GDM1 (cell line): Measurements from ENCODE around the gene PLOD3.
"Not testable (repeated sequence)": the region's sequence is repeated elsewhere in the genome, so short reads cannot be mapped to it uniquely, and the experiment has no call there.

ENCODE experiments used
- DNase-seq: peaks from one replicate; lab custom pipeline; 2025; lab: John Stamatoyannopoulos, UW

The PLOD3 gene

DNA sequence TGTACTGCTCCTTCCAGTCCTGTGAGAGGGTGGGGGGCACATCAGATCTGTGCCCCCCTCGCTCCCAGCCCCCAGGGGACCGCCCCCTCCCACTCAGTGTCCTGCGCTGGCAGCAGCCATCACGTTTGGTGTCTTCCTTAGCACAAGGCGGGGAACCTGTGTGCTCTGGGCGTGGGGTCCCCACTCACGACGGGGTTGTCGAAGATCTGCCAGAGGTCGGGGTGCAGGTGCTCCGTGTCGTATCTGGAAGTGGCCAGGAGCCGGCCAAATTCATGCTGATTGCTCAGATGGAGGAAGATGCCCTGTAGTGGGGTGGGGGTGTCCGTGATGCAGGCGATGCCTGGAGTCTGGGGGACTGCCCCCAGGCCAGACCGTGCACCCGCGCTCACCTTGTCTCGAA, 7.2 kb downstream of the PLOD3 start:
- no peak for DNase-seq

DNA sequence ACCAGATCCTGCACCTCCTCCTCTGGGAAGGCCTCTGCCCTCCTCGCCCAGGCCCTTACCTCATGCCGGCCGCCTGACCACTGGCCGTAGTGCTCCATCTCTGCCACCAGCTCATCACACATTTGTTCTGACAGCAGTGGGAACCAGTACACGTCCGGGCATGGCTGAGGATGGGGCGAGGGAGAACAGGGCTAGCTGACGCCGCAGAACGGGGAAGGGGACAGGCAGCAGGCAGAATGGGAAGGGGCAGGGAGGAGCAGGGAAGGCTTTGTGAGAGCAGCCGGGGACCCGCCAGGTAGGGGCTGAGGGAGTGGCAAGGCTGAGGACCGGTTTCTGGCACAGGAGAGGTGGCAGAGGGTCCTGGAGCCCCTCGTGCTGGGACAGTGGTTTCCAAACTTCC, 8.6 kb downstream of the PLOD3 start:
- no peak for DNase-seq

DNA sequence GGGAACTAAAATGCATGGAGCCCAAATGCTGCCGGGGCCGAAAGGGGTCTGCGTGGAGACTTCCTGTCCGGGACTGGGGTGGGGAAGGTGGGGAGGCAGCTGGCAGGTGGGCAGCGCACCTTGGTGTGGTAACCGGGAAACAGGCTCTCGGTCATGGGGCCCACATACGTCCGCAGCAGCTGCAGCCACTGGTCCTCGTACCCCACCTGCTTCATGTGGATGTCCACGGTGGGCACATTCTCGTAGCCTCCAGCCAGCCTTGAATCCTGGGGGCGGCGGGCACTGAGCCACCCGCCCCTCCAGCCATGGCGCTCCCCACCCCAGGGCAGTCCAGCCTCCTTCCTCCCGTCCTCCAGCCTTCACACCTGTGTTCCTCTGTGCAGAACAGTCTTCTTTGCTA, 9.9 kb downstream of the PLOD3 start:
- DNase-seq, result no peak

DNA sequence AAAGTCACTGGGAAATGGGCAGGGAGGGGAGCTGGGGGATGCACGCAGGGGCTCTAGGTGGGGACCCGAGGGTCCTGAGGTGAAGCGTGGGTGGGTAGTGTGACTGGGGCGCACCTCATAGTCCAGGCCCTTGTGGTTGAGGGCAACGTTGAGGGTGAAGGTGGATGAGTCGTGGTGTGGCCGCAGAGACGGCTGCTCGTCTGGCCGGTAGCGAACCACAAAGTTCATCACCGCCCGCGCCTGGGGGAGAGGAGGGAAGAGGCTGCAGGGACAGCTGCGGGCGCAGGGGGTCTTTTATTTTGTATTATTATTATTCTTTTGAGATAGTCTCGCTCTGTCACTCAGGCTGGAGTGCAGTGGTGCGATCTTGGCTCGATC, 10.7 kb downstream of the PLOD3 start:
- DNase-seq, result no peak

DNA sequence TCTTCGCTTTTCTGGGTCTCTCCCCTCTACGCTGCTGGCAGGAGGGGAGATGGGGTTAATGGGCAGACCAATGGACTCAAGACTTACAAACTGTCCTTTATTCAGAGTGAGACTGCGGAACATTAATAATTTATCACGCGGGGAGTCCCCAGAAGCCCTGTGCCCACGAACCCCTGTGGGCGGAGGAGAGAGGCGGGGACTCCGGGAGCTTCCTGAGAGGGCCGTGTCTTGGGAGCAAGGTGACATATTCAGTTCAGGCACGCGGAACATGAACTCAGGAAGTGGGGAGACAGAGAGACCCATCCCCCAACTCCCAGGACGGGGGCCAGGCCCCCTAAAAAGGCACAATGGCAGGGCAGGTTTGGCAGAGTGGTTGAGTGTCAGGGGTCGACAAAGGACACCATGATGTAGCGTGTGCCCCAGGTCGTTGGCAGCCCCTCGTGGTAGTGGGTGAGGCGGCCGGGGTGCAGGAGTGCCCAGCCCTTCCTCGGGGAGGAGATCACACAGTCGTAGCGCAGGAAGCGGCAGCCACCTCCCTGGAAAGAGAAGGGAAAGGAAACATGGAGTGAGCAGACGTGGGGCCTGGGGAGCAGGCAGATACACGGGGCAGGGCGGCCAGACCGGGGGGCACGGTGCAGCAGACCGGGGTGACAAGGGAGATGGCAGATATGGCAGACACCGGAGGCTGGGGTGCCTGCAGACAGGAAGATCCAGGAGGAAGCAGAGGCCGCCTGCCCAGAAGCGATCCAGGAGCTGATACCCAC, 11.3 kb downstream of the PLOD3 start:
- DNase-seq, result no peak

DNA sequence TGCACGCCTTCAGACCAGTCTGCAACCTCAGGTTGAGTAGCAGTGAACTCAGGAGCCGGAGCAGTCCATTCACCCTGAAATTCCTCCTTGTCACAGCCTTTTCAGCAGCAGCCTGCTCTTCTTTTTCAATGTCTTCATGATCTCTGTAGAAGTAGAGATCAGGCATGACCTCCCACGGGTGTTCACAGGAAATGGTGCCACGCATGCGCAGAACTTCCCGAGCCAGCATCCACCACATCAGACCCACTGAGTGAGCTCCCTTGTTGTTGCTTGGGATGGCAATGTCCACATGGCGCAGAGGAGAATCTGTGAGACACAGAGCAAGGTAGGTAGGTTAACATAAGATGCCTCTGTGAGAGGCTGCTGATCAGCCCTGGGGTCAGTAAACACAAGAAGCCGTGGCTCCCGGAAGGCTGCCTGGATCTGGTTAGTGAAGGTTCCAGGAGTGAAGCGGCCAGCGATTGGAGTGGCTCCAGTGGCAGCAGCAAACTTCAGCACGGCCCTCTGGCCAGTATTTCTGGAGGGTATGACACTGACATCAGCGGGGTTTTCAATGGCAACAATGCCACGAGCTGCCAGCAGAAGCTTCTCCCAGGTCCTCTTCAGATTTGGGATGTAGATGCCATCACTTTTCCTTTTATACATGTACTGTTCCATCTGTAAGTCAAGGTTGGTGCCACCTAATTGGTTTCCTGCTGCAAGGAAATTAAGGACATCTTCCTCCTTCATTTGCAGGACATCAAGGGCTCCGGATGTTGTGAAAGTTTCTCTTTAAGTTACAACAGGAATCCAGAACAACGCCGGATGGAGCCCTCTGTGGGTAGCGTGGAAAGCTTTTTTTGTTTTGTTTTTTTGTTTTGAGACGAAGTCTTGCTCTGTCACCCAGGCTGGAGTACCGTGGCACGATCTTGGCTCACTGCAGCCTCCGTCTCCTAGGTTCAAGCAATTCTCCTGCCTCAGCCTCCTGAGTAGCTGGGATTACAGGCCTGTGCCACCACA, 13.3 kb downstream of the PLOD3 start:
- not testable (repeated sequence) for DNase-seq

DNA sequence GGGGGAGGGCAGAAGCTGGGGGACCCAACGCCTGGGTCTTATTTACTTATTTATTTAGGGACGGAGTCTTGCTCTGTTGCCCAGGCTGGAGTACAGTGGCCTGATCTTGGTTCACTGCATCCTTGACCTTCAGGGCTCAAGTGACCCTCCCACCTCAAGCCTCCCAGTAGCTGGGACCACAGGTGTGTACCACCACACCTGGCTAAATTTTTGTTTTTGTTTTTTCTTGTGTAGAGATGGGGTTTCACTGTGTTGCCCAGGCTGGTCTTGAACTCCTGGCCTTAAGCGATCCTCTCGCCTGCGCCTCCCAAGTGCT, 14.8 kb downstream of the PLOD3 start:
- DNase-seq, result no peak

DNA sequence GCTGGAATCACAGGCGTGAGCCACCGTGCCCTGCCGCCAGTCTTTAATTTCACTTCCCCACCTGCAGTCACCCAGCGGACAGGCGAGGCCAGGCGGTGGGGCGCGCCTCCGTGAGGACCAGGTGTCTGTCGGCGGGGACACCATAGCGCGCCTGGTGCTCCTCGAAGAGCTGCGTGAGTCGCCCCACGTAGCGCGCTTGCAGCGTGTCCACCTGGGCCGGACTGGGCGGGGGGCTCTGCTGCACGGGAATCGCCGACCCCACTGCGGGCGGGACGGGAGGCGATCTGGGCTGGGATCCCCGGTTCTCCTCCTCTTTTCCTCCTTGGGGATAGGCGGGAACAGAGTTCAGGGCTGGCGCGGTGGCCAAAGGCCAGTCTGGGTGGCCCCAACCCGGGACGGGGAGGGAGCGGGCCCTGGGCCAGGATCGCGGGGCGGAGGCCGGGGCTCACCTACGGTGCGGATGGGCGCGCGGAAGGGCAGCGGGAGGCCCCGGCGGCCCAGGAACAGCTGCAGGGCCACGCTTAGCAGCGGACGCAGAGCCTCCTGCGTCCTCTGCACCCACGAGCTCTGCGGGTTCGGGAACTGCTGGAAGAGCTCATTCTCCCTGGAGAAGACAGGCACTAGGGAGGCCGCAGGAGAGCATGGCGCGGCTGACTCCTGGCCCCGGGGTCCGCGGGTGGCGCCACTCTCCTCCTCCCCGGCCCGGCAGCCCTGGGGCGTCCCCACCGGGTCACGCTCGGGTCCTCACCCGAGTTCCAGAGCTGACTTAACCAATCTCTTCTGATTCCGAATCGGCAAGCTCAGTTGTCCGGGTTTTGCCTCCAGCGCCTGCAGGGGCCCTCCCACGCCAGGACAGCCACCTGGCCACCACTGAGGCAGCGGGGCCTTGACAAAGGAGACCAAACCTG, 15.4 kb downstream of the PLOD3 start:
- no peak for DNase-seq

DNA sequence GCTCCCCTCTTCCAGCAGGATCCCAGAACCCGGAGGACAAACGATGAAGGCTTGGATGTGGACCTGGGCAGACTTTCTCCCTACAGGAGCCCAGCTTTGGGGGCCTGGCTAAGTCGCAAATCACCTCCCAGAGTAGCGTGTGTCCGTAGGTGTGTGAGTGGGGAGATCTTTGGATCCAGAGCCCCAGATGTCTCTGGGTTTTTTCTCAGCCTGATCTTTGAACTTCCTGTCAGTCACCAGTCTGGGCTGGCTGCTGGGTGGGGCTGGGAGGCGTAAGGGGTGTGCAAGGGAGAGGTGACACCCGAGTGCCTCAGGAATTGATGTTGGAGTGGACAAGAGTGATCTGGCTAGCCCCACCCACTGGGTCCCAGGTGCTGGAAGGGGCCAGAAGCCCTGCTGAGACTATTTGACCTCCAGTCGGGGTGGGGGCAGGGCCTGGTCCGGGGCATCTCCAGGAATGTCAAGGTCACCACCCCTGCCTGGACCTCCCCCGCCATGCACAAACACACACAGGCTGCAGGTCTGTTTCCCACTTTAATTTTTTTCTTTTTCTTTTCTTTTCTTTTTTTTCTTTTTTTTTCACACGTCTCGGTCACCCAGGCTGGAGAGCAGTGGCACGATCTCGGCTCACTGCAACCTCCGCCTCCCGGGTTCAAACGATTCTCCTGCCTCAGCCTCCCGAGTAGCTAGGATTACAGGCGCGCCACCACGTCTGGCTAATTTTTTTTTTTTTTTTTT, 16.4 kb downstream of the PLOD3 start, which contains the start of gene MOGAT3:
TSS of gene MOGAT3 (minus strand) at position 175 of the 738 bp plus-strand sequence. CDS start 182 bp downstream, outside the sequence.
- no peak for DNase-seq

DNA sequence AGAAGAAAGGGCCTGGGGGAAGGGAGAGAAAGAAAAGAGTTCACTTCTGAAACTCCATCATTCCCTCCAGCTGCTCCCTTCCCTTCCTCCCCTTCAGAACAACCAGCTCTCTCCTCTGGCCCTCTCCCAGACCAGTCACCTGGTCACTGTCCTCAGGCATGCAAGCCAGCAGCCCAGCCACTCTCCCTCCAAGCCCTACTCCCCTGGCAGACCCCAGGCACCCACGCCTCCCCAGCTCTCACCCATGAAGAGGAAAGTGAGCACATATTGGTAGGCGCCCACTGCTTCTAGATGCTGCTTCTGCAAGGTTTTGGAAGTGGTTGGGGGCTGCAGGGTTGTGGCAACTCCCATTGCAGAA, 16.9 kb downstream of the PLOD3 start:
- no peak for DNase-seq

DNA sequence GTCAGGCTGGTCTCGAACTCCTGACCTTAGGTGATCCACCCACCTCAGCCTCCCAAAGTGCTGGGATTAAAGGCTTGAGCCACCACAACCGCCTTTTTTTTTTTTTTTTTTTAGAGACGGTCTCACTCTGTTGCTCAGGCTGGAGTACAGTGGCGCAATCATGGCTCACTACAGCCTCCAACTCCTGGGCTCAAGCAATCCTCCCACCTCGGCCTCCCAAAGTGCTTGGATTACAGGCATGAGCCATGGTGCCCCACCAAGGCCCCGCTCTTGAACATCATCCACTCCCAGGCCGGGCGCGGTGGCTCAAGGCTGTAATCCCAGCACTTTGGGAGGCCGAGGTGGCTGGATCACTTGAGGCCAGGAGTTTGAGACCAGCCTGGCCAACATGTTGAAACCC, 17.9 kb downstream of the PLOD3 start:
- not testable (repeated sequence) for DNase-seq

DNA sequence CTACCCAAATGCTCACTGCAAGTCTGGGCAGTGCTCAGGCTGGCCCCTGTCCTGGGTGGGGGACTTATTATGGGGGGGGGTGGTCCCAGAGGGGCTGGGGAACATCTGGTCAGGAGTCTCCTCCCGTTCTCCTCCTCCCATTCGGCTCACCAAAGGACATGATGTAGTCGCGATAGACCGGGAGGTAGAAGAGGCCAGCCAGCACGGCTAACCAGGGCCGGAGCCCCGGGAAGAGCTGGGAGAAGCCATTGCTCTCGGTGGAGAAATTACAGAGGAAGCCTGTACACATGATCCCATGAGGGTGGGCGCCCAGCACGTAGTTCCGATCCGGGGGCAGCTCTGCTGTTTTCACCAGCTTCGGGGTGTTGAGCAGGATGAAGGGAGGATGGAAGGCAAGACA, 18.9 kb downstream of the PLOD3 start:
- no peak for DNase-seq

DNA sequence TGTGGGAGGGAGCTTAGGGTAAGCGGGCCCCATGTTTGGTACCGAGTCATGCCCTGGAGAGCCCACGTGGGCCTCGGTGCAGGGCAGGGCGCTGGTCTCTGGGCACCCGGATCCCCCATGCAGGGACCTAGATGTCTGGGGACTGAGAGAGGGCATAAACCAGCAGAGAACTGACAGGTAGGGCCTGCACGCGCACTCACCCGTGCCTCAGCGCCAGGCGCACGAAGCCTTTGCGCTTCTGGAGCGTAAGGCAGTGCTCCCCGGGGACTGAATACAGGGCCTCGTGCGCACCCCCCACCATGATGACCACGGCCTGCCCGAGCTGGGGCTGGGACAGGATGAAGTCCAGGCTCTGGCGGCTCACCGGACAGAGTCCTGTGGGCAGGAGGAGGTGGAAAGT, 19.4 kb downstream of the PLOD3 start:
- DNase-seq, result no peak

DNA sequence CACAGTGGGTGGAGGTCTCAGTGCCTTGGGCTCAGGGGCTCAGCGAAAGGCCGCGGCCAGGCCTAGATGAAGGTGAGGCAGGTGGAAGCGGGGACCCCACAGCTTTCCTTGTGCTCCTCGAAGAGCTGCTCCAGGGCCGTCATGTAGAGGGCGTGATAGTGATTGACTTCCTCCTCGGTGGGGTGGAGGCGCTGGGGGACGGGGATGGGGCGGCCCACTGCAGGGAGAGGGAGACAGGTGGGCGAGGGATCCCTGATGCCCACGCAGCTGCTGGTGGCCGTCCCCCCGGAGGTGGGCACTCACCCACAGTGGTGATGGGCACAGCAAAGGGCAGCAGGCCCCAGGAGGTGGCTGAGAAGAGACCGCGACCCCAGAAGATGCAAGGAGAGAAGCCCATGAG, 21.5 kb downstream of the PLOD3 start:
- no peak for DNase-seq

DNA sequence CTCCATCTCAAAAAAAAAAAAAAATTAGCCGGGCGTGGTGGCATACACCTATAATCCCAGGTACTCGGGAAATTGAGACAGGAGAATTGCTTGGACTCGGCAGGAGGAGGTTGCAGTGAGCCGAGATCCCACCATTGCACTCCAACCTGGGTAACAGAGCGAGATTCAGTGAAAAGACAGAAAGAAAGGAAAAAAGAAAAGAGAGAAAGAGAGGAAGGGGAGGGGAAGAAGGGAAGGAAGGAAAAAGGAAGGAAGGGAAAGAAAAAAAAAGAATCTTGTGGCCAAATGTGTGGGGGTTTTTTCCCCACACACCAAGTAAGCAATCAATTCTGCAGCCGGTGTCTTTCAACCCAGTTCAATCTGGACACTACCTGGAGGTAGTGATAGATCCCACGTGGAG, 28.3 kb downstream of the PLOD3 start:
- no peak for DNase-seq

DNA sequence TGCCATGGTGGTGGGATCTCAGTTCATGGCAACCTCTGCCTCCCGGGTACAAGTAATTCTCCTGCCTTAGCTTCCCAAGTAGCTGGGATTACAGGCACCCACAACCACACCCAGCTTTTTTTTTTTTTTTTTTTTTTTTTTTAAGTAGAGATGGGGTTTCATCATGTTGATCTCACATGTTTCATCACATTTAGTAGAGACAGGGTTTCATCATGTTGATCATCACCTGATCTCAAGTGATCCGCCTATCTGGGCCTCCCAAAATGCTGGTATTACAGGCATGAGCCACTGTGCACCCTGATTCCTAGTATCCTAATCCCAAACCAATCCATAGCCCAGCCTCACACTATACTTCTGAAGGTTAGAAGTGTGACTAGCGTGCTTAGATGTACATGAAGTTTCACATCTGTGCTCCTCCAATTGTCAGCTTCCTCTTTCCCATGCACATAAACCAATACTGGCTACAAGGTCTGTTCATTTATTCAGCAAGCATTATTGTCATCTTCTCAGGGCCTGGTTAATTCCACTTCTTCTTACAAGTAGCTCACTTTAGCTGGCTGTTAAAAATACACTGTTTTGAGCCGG, 30.4 kb downstream of the PLOD3 start:
- DNase-seq, result no peak

DNA sequence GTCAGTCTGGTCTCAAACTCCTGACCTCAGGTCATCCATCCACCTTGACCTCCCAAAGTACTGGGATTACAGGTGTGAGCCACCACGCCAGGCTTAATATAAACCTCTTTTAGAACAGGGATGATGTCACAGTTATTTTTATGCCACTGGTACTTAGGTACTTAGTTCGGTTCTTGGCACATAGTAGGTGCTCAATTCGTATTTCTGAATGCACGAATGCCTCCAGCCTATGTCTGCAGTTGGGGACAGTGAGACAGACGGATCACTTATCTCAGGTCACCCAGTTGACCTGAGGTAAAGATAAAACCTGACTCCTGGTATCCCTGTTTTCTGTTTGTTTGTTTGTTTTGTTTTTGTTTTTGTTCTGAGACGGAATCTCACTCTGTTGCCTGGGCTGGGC, 31.2 kb downstream of the PLOD3 start:
- no peak for DNase-seq

DNA sequence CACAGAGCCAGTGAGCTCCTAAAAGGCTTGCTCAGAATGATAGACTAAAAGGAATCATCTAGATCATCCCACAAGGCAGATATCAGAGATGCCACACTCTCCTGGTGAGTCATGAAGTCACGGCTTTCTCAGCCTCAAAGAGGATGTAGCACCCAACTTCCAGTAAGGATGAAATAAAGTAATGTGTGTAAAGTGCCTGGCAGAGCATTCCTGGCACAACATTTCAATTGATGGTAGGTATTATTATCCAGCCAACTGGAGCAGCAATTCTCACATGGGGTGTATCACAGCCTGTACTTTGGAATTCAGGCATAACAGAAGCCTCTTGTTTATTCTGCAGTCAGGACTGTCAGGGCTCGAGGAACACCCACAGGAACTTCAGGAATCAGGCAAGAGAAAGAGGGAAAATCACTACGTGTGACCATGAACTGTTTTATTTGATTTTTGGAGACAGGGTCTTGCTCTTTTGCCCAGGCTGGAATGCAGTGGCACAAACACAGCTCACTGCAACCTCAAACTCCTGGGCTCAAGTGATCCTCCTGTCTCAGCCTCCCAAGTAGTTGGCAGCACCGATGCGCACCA, 32.0 kb downstream of the PLOD3 start:
- DNase-seq, result no peak

DNA sequence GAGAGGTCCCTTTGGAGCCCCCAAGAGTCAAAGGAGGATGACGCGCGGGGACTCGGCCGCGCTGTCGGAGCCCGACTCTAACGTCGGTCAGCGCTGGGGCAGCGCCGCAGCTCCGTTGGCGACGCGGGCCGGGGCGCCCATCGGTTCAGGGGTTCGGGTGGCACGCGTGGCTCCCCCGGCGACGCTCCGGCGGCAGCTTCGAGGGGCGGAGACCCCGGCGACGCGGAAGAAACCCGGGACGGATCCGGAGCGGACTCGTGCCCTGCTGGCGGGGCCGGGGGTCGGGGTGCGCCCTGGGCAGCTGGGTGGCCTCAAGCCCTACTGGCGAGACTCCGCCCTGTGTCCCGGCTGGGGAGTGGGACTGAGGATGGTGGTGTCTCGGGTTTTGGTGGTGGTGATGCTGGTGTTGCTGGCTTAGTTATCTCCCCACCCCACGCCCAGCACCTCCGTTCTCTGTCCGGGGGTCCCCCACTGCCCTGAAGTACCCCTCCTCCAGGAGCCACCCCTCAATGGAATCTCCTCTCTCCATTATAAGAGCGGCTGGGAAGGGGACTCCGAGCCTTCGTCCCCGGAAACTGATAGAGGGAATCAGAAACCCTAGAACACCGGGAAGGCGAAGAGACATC, 37.1 kb downstream of the PLOD3 start, which contains the start of gene NAT16:
TSS of gene NAT16 (minus strand) at position 164 of the 626 bp plus-strand sequence. CDS start 5,486 bp downstream, outside the sequence.
- DNase-seq, result no peak

DNA sequence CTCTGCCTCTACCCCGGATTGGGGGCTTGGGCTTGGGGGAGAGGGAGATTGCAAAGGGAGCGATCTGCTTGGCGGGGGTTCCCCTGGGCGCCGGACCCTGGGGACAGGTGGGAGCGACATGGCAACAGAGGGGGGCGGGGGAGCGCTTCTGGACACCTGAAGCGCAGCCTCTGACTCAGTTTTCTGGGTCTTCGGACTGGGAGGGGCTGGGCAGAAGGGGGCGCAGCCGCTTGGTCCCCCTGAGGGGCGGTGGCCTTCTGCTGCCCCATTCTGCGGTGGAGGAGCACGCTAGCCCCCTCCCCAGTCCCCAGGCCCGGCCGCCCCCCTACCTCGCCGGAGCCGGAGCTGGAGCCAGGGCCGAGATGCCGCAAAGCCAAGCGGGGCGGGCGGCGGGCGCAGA, 37.7 kb downstream of the PLOD3 start:
- no peak for DNase-seq
